DMS53 treated with DMSO at 0.1 percent for 48 hours (cell line): Measurements from ENCODE around the gene SALL2.
"Not testable (repeated sequence)": the region's sequence is repeated elsewhere in the genome, so short reads cannot be mapped to it uniquely, and the experiment has no call there.

Experiments used
- DNase-seq: peaks from one replicate; lab custom pipeline; 2025; ENCODE audit not compliant: unreplicated experiment; lab: John Stamatoyannopoulos, UW

The SALL2 gene

DNA sequence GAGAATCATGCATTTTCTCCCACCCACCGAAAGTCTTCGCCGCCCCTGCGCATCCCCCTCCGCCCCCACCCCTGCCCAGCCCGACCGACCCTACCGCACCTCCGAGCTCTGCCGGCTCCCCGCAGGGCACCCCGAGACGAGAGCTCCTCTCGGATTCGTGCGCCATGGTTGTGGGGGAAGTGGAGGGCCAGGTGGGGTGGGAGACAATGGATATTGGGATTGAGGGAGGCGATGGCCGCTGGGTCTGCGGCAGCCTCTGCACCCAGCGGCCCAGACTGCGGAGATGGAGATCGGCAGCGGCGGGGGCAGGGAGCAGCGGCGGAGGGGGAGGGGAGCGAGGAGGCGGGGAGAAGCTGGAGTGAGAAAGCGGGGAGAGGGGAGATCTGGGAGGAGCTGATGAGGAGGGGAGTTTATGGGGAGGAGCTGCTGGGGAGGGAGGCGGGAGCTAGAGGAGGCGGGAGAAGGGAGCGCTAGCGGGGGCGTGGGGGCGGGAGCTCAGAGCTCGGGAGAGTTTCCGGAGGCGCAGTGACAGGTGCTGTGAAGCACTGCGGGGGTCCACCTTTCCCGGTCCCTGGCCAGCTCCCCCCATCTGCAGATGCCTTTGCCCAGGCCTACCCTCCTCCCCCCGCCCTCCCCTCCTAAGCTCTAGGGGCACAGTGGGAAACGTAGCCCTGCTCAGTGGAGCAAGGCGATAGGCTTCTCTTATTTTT, at the start of gene SALL2:
SALL2 (minus strand) TSS at position 385 of the 710 bp plus-strand sequence; CDS start at position 166, 219 bp downstream.
- peak; percentile 14 for DNase-seq

DNA sequence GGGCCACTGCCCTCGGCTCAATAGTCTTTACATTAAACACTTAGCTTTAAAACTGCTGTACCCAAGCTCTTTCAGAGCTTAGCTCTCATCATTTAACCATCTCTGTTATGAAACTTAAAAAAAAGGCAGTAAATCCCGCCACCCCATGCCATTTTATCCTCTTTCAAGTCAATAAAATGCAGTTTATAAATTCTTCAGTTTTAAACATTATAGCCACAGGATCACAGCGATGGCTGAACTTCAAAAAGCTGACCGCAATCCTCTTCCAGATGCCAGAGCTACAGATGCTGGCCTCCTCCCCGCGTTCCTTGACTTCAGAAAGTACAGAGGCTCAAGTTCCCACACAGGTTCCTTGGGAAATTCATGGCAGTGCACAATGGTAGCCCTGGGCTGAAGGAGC, 49.5 kb upstream of the SALL2 start:
- DNase-seq = no peak

DNA sequence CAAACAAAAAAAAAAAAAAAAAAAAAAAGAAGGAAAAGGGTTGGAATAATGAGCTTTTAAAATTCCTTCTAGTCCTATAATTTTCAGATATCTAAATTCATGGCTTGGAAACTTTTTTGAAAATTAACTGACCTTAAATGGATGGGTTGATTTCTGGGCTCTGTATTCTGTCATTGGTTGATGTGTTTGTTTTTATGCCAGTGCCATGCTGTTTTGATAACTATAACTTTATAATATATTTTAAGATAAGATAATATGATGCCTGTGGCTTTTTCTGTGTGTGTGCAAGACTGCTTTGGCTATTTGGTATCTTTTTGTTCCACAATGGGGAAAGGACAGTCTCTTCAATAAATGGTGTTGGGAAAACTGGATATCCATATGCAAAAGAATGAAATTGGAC, 46.5 kb upstream of the SALL2 start:
- no peak for DNase-seq

DNA sequence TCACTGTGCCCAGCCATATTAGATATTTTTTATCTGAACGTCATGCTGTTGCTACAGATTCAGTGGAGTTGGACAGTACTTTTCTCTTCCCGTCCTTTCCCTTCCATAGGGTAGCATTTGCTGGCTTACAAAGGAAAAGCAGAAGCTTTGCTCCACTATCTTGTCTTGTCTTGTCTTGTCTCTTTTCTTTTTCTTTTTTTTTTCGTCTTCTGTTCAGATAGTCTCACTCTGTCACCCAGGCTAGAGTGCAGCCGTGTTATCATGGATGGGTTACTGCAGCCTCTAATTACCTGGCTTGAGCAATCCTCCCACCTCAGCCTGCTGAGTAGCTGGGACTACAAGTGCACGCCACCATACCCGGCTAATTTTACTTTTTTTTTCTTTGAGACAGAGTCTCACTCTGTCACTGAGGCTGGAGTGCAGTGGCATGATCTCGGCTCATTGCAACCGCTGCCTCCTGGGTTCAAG, 32.6 kb upstream of the SALL2 start:
- no peak for DNase-seq

DNA sequence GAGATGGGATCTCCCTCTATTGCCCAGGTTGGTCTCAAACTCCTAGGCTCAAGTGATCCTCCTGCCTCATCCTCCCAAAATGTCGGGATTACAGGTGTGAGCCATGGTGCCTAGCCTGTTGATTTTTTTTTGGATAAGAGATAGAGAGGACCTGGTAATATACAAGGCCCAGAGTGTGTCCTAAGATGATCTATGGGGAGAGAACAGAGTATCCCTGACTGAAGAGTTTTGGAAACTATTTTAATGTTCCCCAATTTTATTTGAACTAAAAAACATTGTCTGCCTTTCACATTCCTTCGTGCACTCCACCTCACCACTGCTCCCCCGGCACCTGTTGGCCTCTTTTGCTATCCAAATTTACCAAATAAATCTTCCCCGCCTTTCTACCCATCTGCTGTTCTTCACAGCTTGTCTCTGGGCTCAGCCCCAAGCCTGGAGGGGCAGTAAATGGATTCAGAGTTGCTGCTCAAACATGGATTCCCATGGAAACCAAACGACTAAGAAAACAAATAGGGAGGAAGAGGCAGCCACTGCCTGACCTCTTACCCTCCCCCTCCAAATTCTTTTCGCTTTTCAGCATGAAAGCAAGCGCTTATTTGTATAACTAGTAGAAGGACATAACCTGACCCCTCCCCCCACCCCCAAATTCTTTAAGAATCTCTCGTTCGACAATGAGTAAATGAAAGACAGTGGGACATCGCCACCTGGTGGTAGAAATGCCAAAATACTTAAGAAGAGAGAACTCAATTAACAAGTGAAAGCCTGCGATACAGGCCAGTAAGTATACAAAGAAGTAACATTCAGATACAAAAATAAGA, 31.1 kb upstream of the SALL2 start:
- DNase-seq = peak; percentile 55

DNA sequence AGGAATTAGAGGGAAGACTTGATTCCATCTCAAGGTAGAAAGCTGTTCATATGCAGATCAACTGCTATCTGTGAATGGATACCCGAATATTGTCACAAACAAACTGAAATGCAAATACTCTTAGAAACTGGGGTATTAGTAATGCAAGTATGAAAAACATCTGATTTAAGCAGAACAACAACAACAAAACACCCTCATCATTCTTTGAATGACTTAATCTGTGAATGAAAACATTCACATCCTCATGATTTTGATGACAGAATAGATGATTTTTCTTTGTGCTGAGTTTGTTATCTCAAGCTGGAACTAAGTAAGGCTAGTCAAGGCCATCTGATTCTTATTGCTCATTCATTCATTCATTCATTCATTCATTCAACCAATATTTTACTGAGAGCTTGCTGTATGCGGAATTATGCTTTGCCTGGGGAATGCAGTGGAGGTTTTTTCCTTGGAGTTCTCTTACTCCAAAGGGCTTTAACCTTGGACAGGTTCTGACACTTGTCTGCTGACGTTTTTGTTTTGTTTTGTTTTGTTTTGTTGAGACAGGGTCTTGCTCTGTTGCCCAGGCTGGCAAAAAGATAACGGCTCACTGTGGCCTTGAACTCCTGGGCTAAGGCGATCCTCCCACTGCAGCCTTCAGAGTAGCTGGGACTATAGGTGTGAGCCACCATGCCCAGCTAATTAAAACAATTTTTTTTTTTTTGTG, 30.4 kb upstream of the SALL2 start:
- no peak for DNase-seq

DNA sequence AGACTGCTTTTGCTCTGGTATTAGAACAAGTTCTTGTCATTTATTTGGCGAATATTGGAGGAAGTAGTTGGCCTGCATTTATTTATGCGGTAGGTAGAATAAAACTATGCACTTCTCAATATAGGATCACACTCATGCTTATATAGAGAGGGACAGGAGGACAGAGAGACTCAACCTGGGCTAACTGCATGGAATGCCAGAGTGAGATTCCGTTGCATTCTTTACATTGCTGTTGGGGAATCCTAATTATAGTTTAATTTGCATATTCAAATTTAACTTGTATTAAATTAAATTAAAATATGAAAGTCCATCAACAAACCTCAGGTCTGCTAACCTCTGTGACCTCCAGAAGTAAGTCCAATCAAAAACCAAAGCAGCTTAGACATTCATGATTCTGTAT, 27.1 kb upstream of the SALL2 start:
- DNase-seq = no peak

DNA sequence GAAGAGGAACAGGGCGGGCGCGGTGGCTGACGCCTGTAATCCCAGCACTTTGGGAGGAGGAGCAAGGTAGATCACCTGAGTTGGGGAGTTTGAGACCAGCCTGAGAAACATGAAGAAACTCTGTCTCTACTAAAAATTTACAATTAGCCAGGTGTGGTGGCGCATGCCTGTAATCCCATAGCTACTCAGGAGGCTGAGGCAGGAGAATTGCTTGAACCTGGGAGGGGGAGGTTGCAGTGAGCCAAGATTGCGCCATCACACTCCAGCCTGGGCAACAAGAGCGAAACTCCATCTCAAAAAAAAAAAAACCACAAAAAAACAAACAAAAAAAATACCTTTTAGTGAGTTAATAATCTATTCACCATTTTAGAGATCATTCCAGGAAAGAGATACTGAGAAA, 18.4 kb upstream of the SALL2 start:
- DNase-seq = not testable (repeated sequence)

DNA sequence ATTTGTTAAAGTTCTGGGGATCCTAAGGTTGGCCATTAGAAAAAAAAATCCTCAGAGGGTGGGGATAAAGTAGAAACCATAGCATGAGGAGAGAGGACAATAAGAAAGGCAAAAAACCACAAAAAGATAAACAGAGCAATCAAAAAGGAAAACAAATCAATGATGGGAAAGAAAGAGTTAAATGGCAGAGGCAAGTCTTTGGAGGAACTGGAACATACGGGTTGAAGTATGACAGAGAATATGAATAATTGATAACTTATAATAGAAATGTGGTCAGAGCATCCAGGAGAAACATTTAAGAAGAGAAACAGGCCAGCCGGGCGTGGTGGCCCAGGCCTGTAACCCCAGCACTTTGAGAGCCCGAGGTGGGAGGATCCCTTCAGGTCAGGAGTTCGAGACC, 17.8 kb upstream of the SALL2 start:
- DNase-seq = no peak

DNA sequence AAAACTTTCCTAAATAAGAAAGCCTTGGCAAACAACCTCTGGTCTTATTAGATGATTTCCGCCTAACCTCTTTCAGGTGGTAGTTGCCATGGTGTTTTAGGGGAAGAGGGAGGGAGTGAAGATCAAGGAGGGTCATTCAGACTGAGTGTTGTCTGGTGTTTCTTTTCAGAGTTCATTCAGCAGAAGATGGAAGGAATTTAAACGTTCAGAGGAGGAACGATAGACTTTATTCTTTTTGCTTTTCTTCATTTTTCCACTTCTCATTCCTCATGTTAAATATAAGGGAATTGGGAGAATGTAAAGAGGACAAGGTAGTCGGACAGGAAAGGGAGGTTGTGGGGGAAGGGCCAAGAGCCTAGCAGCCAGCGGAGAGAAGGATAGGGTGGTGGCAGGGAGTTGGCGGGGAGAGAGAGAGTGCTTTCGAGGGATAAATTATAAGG, 17.4 kb upstream of the SALL2 start:
- DNase-seq = no peak

DNA sequence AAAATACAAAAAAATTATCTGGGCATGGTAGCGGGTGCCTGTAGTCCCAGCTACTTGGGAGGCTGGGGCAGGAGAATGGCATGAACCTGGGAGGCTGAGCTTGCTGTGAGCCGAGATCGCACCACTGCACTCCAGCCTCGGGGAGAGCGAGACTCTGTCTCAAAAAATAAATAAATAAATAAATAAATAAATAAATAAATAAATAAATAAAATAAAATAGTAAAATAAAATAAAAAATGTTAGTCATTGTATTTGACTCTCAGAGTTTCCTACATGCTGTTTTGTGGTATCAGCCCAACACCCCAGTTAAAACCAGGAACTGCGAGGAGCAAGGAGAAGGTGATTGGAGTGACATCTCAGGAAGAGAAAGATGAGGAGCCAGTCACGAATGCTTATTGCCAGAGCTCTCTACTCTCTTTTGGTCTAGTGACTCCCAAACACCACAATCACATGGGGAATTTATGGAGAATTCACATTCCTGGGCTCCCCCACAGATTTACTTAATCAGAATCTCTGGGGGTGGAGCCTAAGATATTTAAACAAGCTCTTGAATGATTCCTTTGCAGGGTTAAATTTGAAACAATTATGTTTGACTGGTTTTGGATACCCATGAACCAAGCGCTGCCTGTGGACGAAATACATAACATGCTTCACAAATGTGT, 15.4 kb upstream of the SALL2 start:
- no peak for DNase-seq

DNA sequence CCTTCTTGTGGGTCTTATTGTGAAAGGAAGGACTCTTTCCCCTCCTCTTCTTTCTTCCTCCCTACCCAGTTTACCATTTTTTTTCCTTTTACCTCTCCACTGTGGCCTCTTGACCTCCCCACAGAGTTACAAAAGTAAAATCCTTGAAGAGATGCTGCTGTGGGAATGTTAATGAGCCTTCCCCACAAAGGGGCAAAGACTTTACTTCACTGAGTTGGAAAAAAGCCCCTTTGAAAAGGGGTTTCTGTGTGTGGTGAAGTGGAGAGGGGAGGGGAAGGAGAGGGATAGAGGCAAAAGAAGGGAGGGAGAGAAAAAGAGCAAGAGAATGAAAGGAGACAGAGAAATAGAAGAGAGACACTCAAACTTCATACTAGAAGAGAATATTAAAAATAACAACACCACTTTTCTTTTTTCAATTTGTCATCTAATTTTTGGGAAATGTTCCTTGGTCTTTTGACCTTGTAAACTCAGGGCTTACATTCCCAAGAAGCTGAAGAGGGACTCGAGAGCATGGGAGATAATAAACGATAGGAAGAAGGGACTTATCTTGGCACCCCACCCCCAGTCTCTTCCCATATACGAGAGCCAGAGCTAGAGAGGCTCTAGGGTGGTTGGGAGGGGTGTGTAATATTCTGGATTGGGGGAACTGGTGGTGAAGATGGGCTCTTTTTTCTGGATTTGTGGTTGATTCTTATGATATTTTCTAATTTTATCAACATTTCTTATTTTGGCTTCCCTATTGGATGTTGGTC, 13.2 kb upstream of the SALL2 start:
- DNase-seq = no peak

DNA sequence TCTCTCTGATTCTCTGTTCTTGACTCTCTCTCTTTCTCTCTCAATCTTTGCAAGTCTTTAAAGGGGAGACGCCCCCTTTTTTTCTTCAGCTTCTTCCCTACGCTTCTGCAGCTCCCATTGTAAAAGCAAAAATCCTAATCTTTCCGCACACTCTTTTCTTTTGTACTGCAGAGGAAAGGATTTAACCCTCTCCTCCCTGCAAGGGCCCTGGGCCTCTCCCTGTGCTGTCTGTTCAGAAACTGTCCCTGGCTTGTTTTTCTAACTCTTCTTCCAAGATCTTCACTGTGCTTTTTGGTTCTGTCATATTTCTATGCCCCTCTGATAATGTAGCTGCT, 10.9 kb upstream of the SALL2 start:
- DNase-seq = no peak

DNA sequence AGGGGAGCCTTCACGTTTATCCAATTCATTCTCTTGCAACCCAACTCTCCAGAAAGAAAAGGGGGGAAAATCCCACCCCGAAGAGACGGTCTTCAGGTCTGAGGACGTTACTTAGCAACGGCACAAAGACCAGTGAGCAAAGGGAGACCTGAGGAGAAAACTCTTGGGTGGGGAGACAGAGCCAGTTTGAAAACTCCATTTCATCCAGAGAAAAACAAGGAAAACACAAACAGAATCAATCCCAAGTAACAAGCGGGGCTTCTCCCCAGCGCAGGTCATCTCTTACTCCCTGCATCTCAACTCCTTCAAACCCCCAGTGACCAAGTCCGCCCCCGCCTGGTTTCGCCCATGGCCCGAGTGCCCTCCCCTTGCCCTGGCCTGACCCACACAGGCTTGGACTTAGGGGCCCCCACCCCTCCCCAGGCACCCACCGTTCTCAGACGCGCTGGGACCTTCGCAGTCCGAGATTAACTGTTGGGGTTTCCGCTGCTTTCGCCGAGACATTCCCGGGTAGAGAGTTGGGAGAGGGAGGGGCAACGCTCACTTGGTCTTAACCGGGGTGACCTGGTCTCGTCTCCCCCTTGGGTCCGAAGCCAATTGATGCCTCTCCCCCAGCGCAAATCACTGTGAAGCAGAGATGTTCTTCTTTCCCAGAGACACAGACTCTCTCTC, 10.4 kb upstream of the SALL2 start:
- no peak for DNase-seq

DNA sequence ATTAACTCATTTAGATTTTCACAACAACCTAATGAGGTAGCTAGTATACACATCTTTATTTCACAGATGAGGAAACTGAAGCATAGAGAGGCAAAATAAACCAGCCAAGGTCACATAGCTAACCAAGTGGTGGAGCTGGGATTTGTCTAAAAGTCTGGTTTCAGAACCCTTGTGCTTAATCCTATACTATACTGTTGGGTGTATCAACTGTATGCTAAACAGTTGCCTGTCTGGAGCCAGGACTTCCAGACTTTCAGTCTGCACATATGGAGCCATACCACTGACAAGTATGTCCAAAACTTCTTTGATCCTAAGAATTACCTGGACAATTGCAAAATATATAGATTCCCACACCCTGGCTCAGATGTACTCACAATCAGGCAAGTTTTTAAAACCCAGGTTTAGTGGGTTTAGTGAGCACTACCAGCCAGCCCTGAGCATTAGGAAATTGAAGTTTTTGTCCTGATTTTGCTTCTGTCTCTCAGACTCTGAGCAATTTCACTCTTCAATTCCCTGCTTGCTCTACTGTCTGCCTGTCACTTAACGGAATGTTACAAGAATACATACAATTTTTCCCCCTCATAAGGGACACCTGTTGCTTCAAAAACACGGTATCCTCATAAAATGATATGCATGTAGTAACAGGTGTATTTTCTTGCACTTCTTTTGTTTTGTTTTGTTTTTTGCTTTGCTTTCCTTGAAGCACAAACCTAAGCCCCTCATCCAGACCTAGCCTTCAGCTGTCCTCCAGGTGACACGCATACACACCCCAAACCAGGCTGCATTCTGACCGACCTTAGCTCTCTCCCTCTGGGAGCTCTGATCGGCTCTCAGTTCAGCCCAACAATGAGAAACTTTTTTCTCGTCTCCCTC, 9.6 kb upstream of the SALL2 start:
- no peak for DNase-seq

DNA sequence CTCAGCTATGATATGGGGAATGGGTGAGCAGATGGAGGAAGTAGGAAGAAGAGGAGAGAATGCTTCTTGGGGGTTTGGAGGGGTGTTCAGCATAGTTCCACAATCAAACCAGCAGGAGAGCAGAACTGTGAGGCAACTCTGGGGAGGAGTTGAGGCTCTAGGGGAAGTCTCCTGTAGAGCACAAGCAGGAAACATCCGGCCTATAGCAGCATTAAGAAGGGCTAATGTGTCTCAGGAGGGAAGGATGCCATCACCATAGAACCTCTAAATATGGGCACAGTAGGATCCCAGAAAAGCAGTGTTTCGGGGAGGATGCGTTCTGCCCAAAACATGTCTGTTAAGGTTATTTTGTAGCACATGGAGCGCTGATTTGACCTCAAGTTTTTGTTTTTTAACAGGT, 8.4 kb upstream of the SALL2 start:
- no peak for DNase-seq

DNA sequence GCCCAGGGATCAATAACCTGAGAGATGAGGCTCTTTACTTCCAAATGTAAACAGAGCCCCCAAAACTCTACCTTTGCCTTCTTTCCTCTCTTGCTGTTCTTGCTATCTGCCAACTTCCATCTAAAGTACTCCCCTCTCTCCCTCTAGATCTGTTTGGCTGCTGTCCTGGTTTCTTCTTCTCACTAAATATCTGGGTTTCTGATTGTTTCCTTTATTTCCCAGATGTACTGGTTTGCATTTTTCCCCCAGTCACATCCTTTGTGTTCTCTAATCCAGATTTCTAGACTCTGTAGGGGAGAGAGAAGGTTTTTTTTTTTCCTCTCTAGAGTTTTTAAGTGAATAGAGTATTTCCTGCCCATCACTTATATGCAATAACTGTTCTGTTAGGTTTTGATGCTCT, 7.1 kb upstream of the SALL2 start:
- no peak for DNase-seq

DNA sequence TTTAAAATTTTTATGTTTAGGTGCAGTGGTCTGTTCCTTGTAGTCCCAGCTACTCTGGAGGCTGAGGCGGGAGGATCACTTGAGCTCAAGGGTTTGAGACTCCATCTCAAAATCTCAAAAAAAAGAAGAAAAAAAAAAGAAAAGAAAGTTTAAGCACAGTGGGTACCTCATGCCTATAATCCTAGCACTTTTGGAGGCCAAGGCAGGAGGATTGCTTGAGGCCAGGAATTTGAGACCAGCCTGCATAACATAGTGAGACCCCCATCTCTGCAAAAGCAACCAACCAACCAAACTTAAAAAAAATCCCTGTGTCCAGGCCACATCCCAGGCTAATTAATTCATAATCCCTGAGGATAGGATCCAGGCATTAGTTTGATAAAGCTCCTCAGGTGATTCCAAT, 3.4 kb upstream of the SALL2 start:
- no peak for DNase-seq
